NCI-H128 (cell line): Measurements from ENCODE around the gene SCAMP1.
"Not testable (repeated sequence)": the region's sequence is repeated elsewhere in the genome, so short reads cannot be mapped to it uniquely, and the experiment has no call there.

Experiments
- DNase-seq: peaks from one replicate; lab custom pipeline; 2025; ENCODE audit not compliant: unreplicated experiment; lab: John Stamatoyannopoulos, UW

Gene SCAMP1

GRCh38 chr5:78359831-78360673 lies at the start of gene SCAMP1:
TSS of gene SCAMP1 (plus strand) at chr5:78360617. CDS start at chr5:78360672, 55 bp downstream.
- DNase-seq = peak; percentile 64

GRCh38 chr5:78317515-78317914 lies 42.9 kb upstream of the SCAMP1 start:
- no peak for DNase-seq

- no peak for DNase-seq
Measured at GRCh38 chr5:78318337-78318736, 42.1 kb upstream of the SCAMP1 start.

- no peak for DNase-seq
Measured at GRCh38 chr5:78320401-78320800, 40.0 kb upstream of the SCAMP1 start.

- DNase-seq = no peak
Measured at GRCh38 chr5:78323241-78323640, 37.2 kb upstream of the SCAMP1 start.

GRCh38 chr5:78326930-78327329 lies 33.5 kb upstream of the SCAMP1 start:
- no peak for DNase-seq

GRCh38 chr5:78327761-78328510 lies 32.5 kb upstream of the SCAMP1 start:
- DNase-seq = no peak

GRCh38 chr5:78328585-78329173 lies 31.7 kb upstream of the SCAMP1 start:
- DNase-seq = no peak

- no peak for DNase-seq
Measured at GRCh38 chr5:78331523-78332080, 28.8 kb upstream of the SCAMP1 start.

GRCh38 chr5:78334811-78335210 lies 25.6 kb upstream of the SCAMP1 start:
- no peak for DNase-seq

GRCh38 chr5:78335976-78336375 lies 24.4 kb upstream of the SCAMP1 start:
- DNase-seq = no peak

- no peak for DNase-seq
Measured at GRCh38 chr5:78336698-78337097, 23.7 kb upstream of the SCAMP1 start.

GRCh38 chr5:78339617-78340436 lies 20.6 kb upstream of the SCAMP1 start:
- DNase-seq = no peak

- DNase-seq = no peak
Measured at GRCh38 chr5:78341440-78341839, 19.0 kb upstream of the SCAMP1 start.

- no peak for DNase-seq
Measured at GRCh38 chr5:78345485-78345884, 14.9 kb upstream of the SCAMP1 start.

- DNase-seq = no peak
Measured at GRCh38 chr5:78353520-78353919, 6.9 kb upstream of the SCAMP1 start.

GRCh38 chr5:78354066-78354670 lies 6.2 kb upstream of the SCAMP1 start:
- no peak for DNase-seq

- DNase-seq = no peak
Measured at GRCh38 chr5:78355561-78355960, 4.9 kb upstream of the SCAMP1 start.

GRCh38 chr5:78359455-78359830 lies 974 bp upstream of the SCAMP1 start:
- DNase-seq = not testable (repeated sequence)

- DNase-seq = no peak
Measured at GRCh38 chr5:78360674-78360923, 182 bp downstream of the SCAMP1 start.
